H9 (cell line): ENCODE results near the gene ANO6. TPM values are rescaled to one million over a fixed set of nuclear protein-coding genes. Genes with fewer than 3 reads are reported as not detected.

ENCODE experiments used
- DNase-seq: peaks from one replicate; pipeline ENCODE4 v3.0.0-alpha.2; 2017
- H2AFZ ChIP-seq: one replicate; pipeline ENCODE4 v1.6.1; 2013; ENCODE audit warnings: mild to moderate bottlenecking, low read length, control low read depth, moderate library complexity
- H2AK5ac ChIP-seq: 2 replicates; pipeline ENCODE4 v1.6.1; 2013; ENCODE audit warnings: low read length, control low read depth, mixed read lengths; ENCODE audit not compliant: insufficient read length
- H2BK120ac ChIP-seq: one replicate; pipeline ENCODE4 v1.6.1; 2013; ENCODE audit warnings: low read depth, mild to moderate bottlenecking, low read length, control low read depth, inconsistent platforms; ENCODE audit not compliant: poor library complexity, severe bottlenecking
- H2BK12ac ChIP-seq: 2 replicates; pipeline ENCODE4 v1.6.1; 2013; ENCODE audit warnings: low read length, control low read depth, mixed read lengths, low read depth; ENCODE audit not compliant: insufficient read length
- H2BK15ac ChIP-seq: 2 replicates; pipeline ENCODE4 v1.6.1; 2013; ENCODE audit warnings: low read depth, low read length, control low read depth
- H2BK20ac ChIP-seq: one replicate; pipeline ENCODE4 v1.6.1; 2013; ENCODE audit warnings: low read depth, mild to moderate bottlenecking, low read length, control low read depth, inconsistent platforms; ENCODE audit not compliant: poor library complexity, severe bottlenecking
- H2BK5ac ChIP-seq: 2 replicates; pipeline ENCODE4 v1.6.1; 2013; ENCODE audit warnings: low read length, control low read depth, mixed read lengths; ENCODE audit not compliant: insufficient read length
- H3K14ac ChIP-seq: 2 replicates; pipeline ENCODE4 v1.6.1; 2013; ENCODE audit warnings: low read length, control low read depth; ENCODE audit not compliant: insufficient read depth
- H3K18ac ChIP-seq: 2 replicates; pipeline ENCODE4 v1.6.1; 2013; ENCODE audit warnings: low read depth, mild to moderate bottlenecking, mixed read lengths, low read length, control low read depth; ENCODE audit not compliant: insufficient read length
- H3K23ac ChIP-seq: 2 replicates; pipeline ENCODE4 v1.6.1; 2013; ENCODE audit warnings: low read length, control low read depth, mixed read lengths, low read depth; ENCODE audit not compliant: insufficient read length
- H3K23me2 ChIP-seq: 2 replicates; pipeline ENCODE4 v1.6.1; 2013; ENCODE audit warnings: low read depth, mild to moderate bottlenecking, mixed read lengths, low read length, control low read depth; ENCODE audit not compliant: insufficient read length, poor library complexity, severe bottlenecking
- H3K27ac ChIP-seq: 2 replicates; pipeline ENCODE4 v1.5.1; 2013; ENCODE audit warnings: low read length, control low read depth, mixed read lengths, low read depth; ENCODE audit not compliant: insufficient read length
- H3K27me3 ChIP-seq: 2 replicates; pipeline ENCODE4 v1.6.1; 2013; ENCODE audit warnings: low read length, control low read depth, inconsistent platforms; ENCODE audit not compliant: insufficient read depth
- H3K4ac ChIP-seq: 2 replicates; pipeline ENCODE4 v1.6.1; 2013; ENCODE audit warnings: low read depth, mild to moderate bottlenecking, control low read depth, inconsistent platforms, low read length, moderate library complexity
- H3K4me1 ChIP-seq: 2 replicates; pipeline ENCODE4 v1.6.1; 2013; ENCODE audit warnings: low read length, control low read depth, inconsistent platforms; ENCODE audit not compliant: insufficient read depth
- H3K4me2 ChIP-seq: 2 replicates; pipeline ENCODE4 v1.6.1; 2013; ENCODE audit warnings: low read length, control low read depth, mixed read lengths; ENCODE audit not compliant: insufficient read length, insufficient read depth
- H3K56ac ChIP-seq: 2 replicates; pipeline ENCODE4 v1.6.1; 2013; ENCODE audit warnings: low read depth, mild to moderate bottlenecking, mixed read lengths, low read length, control low read depth; ENCODE audit not compliant: insufficient read length
- H3K79me1 ChIP-seq: 2 replicates; pipeline ENCODE4 v1.6.1; 2013; ENCODE audit warnings: low read depth, mild to moderate bottlenecking, moderate library complexity, low read length, control low read depth, inconsistent platforms; ENCODE audit not compliant: insufficient read depth, poor library complexity, severe bottlenecking
- H3K79me2 ChIP-seq: 2 replicates; pipeline ENCODE4 v1.6.1; 2013; ENCODE audit warnings: low read length, control low read depth, inconsistent platforms; ENCODE audit not compliant: insufficient read depth
- H3K9ac ChIP-seq: 2 replicates; pipeline ENCODE4 v1.6.1; 2013; ENCODE audit warnings: low read length, control low read depth, mixed read lengths; ENCODE audit not compliant: insufficient read length; ENCODE audit errors: extremely low read depth
- H3K9me3 ChIP-seq: one replicate; pipeline ENCODE4 v1.6.1; 2013; ENCODE audit warnings: low read depth, low read length, inconsistent platforms; ENCODE audit not compliant: control insufficient read depth
- H3T11ph ChIP-seq: one replicate; pipeline ENCODE4 v1.6.1; 2013; ENCODE audit warnings: mild to moderate bottlenecking, low read length, control low read depth, inconsistent platforms
- H4K20me1 ChIP-seq: one replicate; pipeline ENCODE4 v1.6.1; 2013; ENCODE audit not compliant: control insufficient read depth, insufficient read length, insufficient read depth
- H4K5ac ChIP-seq: 2 replicates; pipeline ENCODE4 v1.6.1; 2013; ENCODE audit warnings: low read depth, mild to moderate bottlenecking, mixed read lengths, low read length, control low read depth; ENCODE audit not compliant: insufficient read length
- H4K8ac ChIP-seq: replicated peaks from 2 replicates; pipeline ENCODE4 v1.6.1; 2013; ENCODE audit warnings: low read length, control low read depth, mixed read lengths, low read depth; ENCODE audit not compliant: insufficient read length
- H4K91ac ChIP-seq: 2 replicates; pipeline ENCODE4 v1.6.1; 2013; ENCODE audit warnings: low read depth, mild to moderate bottlenecking, moderate library complexity, mixed read lengths, low read length, control low read depth; ENCODE audit not compliant: insufficient read length
- H3K27ac Mint-ChIP-seq, 3 experiments: 2 replicates in 2 of 3; 3 replicates in 1 of 3; pipeline ENCODE4 v1.8.0; 2020 to 2021; ENCODE audit warnings: mixed read lengths in 3 of 3, mild to moderate bottlenecking in 1 of 3, moderate library complexity in 1 of 3
- H3K27me3 Mint-ChIP-seq: 2 replicates; pipeline ENCODE4 v1.8.0; 2021; ENCODE audit warnings: low read depth, mild to moderate bottlenecking, moderate library complexity, mixed read lengths
- H3K36me3 Mint-ChIP-seq, 3 experiments: 2 replicates in 2 of 3; 3 replicates in 1 of 3; pipeline ENCODE4 v1.8.0; 2020 to 2021; ENCODE audit warnings: low read depth in 3 of 3, mixed read lengths in 3 of 3; ENCODE audit not compliant: insufficient read depth in 1 of 3
- H3K4me1 Mint-ChIP-seq, 2 experiments: 2 replicates each; pipeline ENCODE4 v1.8.0; 2020; ENCODE audit warnings: mixed read lengths in 2 of 2
- H3K4me3 Mint-ChIP-seq, 2 experiments: 2 replicates in 1 of 2; 3 replicates in 1 of 2; pipeline ENCODE4 v1.8.0; 2020 to 2021; ENCODE audit warnings: mild to moderate bottlenecking in 2 of 2, mixed read lengths in 2 of 2, moderate library complexity in 1 of 2
- H3K9me3 Mint-ChIP-seq, 2 experiments: 2 replicates in 1 of 2; 3 replicates in 1 of 2; pipeline ENCODE4 v1.8.0; 2020; ENCODE audit warnings: mild to moderate bottlenecking in 2 of 2, mixed read lengths in 2 of 2, moderate library complexity in 1 of 2
- CTCF ChIP-seq: fragments of 200-600 bp; sonication (generic); conservative IDR thresholded peaks from 3 replicates; pipeline ENCODE4 v1.8.0; 2021; ENCODE audit warnings: antibody characterized with exemption, mild to moderate bottlenecking
- WGBS: extraction: QIAGEN DNeasy Blood & Tissue Kit; methylation state at CpG from one replicate; pipeline ENCODE4 v1.1.7; 2013; ENCODE audit warnings: missing lambda C conversion rate, low lambda C conversion rate, mixed read lengths; ENCODE audit not compliant: insufficient read length; ENCODE audit errors: extremely low coverage; 5-methylcytosine and 5-hydroxymethylcytosine counted together
- total RNA-seq: library from RNA; stranded (reverse); gene quantifications from 2 replicates; pipeline ENCODE4 v1.2.1, GENCODE V29; 2021

The ANO6 gene
- total RNA-seq, 1 experiment from 2014 or later, result 24.3 TPM

GRCh38 chr12:45269412-45269751 lies 53.5 kb downstream of the ANO6 start:
- H4K20me1 ChIP-seq, result no peaks in the 10 kb centered on the region
- H2BK5ac ChIP-seq, result no peak overlapping the region
- H3K9me3 Mint-ChIP-seq, result no peaks in the 10 kb centered on the region
- H3K27me3 Mint-ChIP-seq, result no peaks in the 10 kb centered on the region
- no peak overlapping the region for H3K27ac ChIP-seq
- no peak overlapping the region for H4K91ac ChIP-seq
- WGBS, result no CpG with 5 or more reads among the region's 2 CpGs
- no peak overlapping the region for H3K56ac ChIP-seq
- peaks cover 4% of the 10 kb centered on the region; the same call in 1 of the 2 replicates for H3K4me1 ChIP-seq
- H3K23me2 ChIP-seq, result no peaks in the 10 kb centered on the region
- H3K18ac ChIP-seq, result no peak overlapping the region
- no peak overlapping the region for H3T11ph ChIP-seq
- H3K36me3 Mint-ChIP-seq, result no peaks in the 10 kb centered on the region; a peak in 2 of 7 replicates
- TF ChIP-seq CTCF, result no peak
- H3K4me3 Mint-ChIP-seq, result no peak overlapping the region
- H3K9me3 ChIP-seq, result no peaks in the 10 kb centered on the region
- no peaks in the 10 kb centered on the region for H3K27me3 ChIP-seq
- no peak overlapping the region for H4K5ac ChIP-seq
- no peak overlapping the region for H2BK120ac ChIP-seq
- no peak overlapping the region for H2BK15ac ChIP-seq
- H3K23ac ChIP-seq, result no peak overlapping the region
- H3K14ac ChIP-seq, result no peak overlapping the region
- no peak overlapping the region for H2AFZ ChIP-seq
- no peak for DNase-seq
- H4K8ac ChIP-seq, result no peak overlapping the region
- no peak overlapping the region for H2AK5ac ChIP-seq
- H3K4me1 Mint-ChIP-seq, result peaks cover 10% of the 10 kb centered on the region in 2 experiments
- H2BK20ac ChIP-seq, result no peak overlapping the region
- H2BK12ac ChIP-seq, result no peak overlapping the region
- no peak overlapping the region for H3K4ac ChIP-seq
- no peak overlapping the region for H3K27ac Mint-ChIP-seq
- H3K79me1 ChIP-seq, result peaks cover 13% of the 10 kb centered on the region
- H3K4me2 ChIP-seq, result no peak overlapping the region
- H3K79me2 ChIP-seq, result no peaks in the 10 kb centered on the region; the same call in 1 of the 2 replicates
- H3K9ac ChIP-seq, result no peak overlapping the region
